Lower leg skin (tissue), 3 donors: ENCODE measurements around the gene RAD51B.

Source experiments
- CTCF ChIP-seq, 3 donors: fragments of 450-650 bp; IDR thresholded peaks; one replicate each; pipeline ENCODE4 v1.5.1; 2016; ENCODE audit warnings: antibody characterized with exemption in 3 of 3, mild to moderate bottlenecking in 3 of 3, moderate library complexity in 2 of 3
- POLR2A ChIP-seq, 2 donors: fragments of 450-650 bp; IDR thresholded peaks; one replicate each; pipeline ENCODE4 v1.6.1; 2016 to 2017; ENCODE audit warnings: antibody characterized with exemption in 2 of 2, mild to moderate bottlenecking in 1 of 2, moderate library complexity in 1 of 2

GRCh38 chr14:68669111-68669511, 849.5 kb downstream of the RAD51B start:
- TF ChIP-seq CTCF (IDR thresholded peaks at IDR 0.05) (no peak), POLR2A (IDR thresholded peaks at IDR 0.05) (no peak)
